Kidney (tissue), 14 donors: ENCODE data around the gene PCDHB6. TPM values are rescaled to one million over a fixed set of nuclear protein-coding genes. Genes with fewer than 3 reads are reported as not detected.
A peak's percentile ranks its signal among the peaks of the same experiment; 100 is the strongest.
"Not testable (repeated sequence)": the region's sequence is repeated elsewhere in the genome, so short reads cannot be mapped to it uniquely, and the experiment has no call there.

Experiments
- DNase-seq, 5 donors: peaks; one replicate each; pipeline ENCODE4 v3.0.0-alpha.2; 2013 to 2020
- FAIRE-seq: peaks from 2 replicates; lab custom pipeline; 2012; peaks lifted over from hg19 to GRCh38; lab: Jason Lieb, UNC
- H3K27ac ChIP-seq, 2 donors: one replicate each; pipeline ENCODE4 v1.7.0; 2013; ENCODE audit warnings: low read depth in 2 of 2, low read length in 2 of 2, inconsistent platforms in 1 of 2
- H3K27me3 ChIP-seq: one replicate; pipeline ENCODE4 v1.7.1; 2013; ENCODE audit warnings: low read length, inconsistent platforms; ENCODE audit not compliant: control insufficient read depth, insufficient read depth
- H3K36me3 ChIP-seq, 3 donors: one replicate each; pipeline versions ENCODE4 v1.7.0 to v1.7.1; 2013; ENCODE audit warnings: low read length in 3 of 3, control low read depth in 1 of 3, inconsistent platforms in 1 of 3; ENCODE audit not compliant: insufficient read depth in 3 of 3, control insufficient read depth in 2 of 3
- H3K4me1 ChIP-seq, 3 donors: one replicate each; pipeline versions ENCODE4 v1.7.0 to v1.7.1; 2013; ENCODE audit warnings: low read length in 3 of 3, inconsistent platforms in 1 of 3, low read depth in 1 of 3; ENCODE audit not compliant: control insufficient read depth in 2 of 3, insufficient read depth in 2 of 3
- H3K4me3 ChIP-seq, 3 donors: one replicate each; pipeline versions ENCODE4 v1.7.0 to v1.8.1; 2013; ENCODE audit warnings: low read length in 3 of 3, control low read depth in 1 of 3, inconsistent platforms in 1 of 3
- H3K9ac ChIP-seq, 3 donors: one replicate each; pipeline versions ENCODE4 v1.7.0 to v1.7.1; 2013; ENCODE audit warnings: low read length in 3 of 3, control low read depth in 1 of 3, inconsistent platforms in 1 of 3
- H3K9me3 ChIP-seq, 3 donors: one replicate each; pipeline versions ENCODE4 v1.7.0 to v1.7.1; 2013; ENCODE audit warnings: low read length in 3 of 3, control low read depth in 1 of 3, inconsistent platforms in 1 of 3; ENCODE audit not compliant: control insufficient read depth in 2 of 3, insufficient read depth in 1 of 3
- CTCF ChIP-seq: IDR thresholded peaks from 3 replicates; pipeline ENCODE4 v1.5.1; 2012; ENCODE audit warnings: mild to moderate bottlenecking, moderate library complexity, borderline replicate concordance; ENCODE audit not compliant: insufficient read depth; ENCODE audit errors: extremely low read depth
- intact Hi-C: fragments of 100-400 bp; cut with DNase I; formaldehyde crosslinking; loops from one replicate; pipeline ENCODE4 v1.11.1; 2022
- polyA plus RNA-seq: library from polyadenylated mRNA; stranded (reverse); fragments of 350-450 nt; fragmentation: Illumina TruSeq; extraction: RNeasy Lipid Tissue Mini Kit (QIAGEN cat#74804); gene quantifications from one replicate; pipeline ENCODE4 v1.2.3, GENCODE V29; 2014; ENCODE audit warnings: low read depth, low replicate concordance; ENCODE audit not compliant: insufficient read depth
- total RNA-seq: library from RNA; stranded (reverse); fragmentation: NEBNext Ultra II Directional; extraction: Animal tissue kit (Norgen Biotek cat#: 25700); gene quantifications from one replicate; pipeline ENCODE4 v1.2.1, GENCODE V29; 2021
- donor health status: control.
- donor health status: control.
- donor health status: control.
- donor health status: control.
- donor health status: control.
- donor health status: DM: yes; HTN: yes; CAD: no.
- donor health status: Normal renal cell carcinoma (clear cell type).

The PCDHB6 gene
- total and polyA plus RNA-seq, 2 donors from 2014 or later = 0.32 to 2.0 TPM

- Histone ChIP-seq H3K9me3 (peaks cover 0 to 24% (median 5%) of the 10 kb centered on the region in 3 donors), H3K36me3 (no peaks in the 10 kb centered on the region), H3K9ac (no peak within 1 kb of the TSS), H3K4me1 (no peaks in the 10 kb centered on the region), H3K27ac (no peak within 1 kb of the TSS), H3K4me3 (peak within 1 kb of the TSS in 1 of 3 donors; percentile 36), H3K27me3 (no peaks in the 10 kb centered on the region)
- peak; percentile 22 for TF ChIP-seq CTCF
- no peak for FAIRE-seq
- DNase-seq = peak in 4 of 5 donors; percentile 32 to 43 (median 34)
- intact Hi-C loops = no loop called here
Observed at GRCh38 chr5:141192110-141192725, 42.4 kb downstream of the PCDHB6 start, which contains the start of gene PCDHB10. Gene PCDHB10, plus strand, starts transcription at chr5:141192353. Its CDS starts 200 bp downstream, at chr5:141192553.

GRCh38 chr5:141194332-141194731 is 44.5 kb downstream of the PCDHB6 start:
- H3K36me3 ChIP-seq, H3K9ac ChIP-seq, intact Hi-C loops, DNase-seq, FAIRE-seq, H3K27me3 ChIP-seq, H3K27ac ChIP-seq, H3K4me3 ChIP-seq, H3K4me1 ChIP-seq: not testable (repeated sequence)
- peaks cover 0 to 39% (median 12%) of the 10 kb centered on the region in 3 donors for H3K9me3 ChIP-seq

GRCh38 chr5:141196363-141196762 is 46.5 kb downstream of the PCDHB6 start:
- FAIRE-seq = no peak
- Histone ChIP-seq H3K27ac (no peak overlapping the region), H3K4me3 (no peak overlapping the region), H3K4me1 (no peaks in the 10 kb centered on the region), H3K27me3 (no peaks in the 10 kb centered on the region), H3K9ac (no peak overlapping the region), H3K36me3 (no peaks in the 10 kb centered on the region), H3K9me3 (peaks cover 2 to 43% (median 12%) of the 10 kb centered on the region in 3 donors)
- DNase-seq = no peak
- intact Hi-C loops = no loop called here
- no peak for TF ChIP-seq CTCF

GRCh38 chr5:141199359-141200235 is 49.7 kb downstream of the PCDHB6 start, which contains the start of gene PCDHB11:
Gene PCDHB11, plus strand, starts transcription at chr5:141199627. Its CDS starts 148 bp downstream, at chr5:141199775.
- H3K27me3 ChIP-seq = no peaks in the 10 kb centered on the region
- intact Hi-C loops = no loop called here
- DNase-seq (peak in 3 of 5 donors; percentile 32 to 45 (median 35)), FAIRE-seq (no peak)
- H3K9ac ChIP-seq = no peak within 1 kb of the TSS
- H3K27ac ChIP-seq = no peak within 1 kb of the TSS
- peak; percentile 20 for TF ChIP-seq CTCF
- H3K4me3 ChIP-seq = peak within 1 kb of the TSS; percentile 16 to 61 (median 51)
- H3K9me3 ChIP-seq = peaks cover 2 to 32% (median 12%) of the 10 kb centered on the region in 3 donors
- no peaks in the 10 kb centered on the region for H3K4me1 ChIP-seq
- H3K36me3 ChIP-seq = no peaks in the 10 kb centered on the region

- H3K27ac ChIP-seq, H3K36me3 ChIP-seq, H3K4me1 ChIP-seq, FAIRE-seq, H3K4me3 ChIP-seq, H3K27me3 ChIP-seq, H3K9ac ChIP-seq, intact Hi-C loops, DNase-seq: not testable (repeated sequence)
- H3K9me3 ChIP-seq = peaks cover 2 to 30% (median 7%) of the 10 kb centered on the region in 3 donors
Observed at GRCh38 chr5:141201126-141201525, 51.3 kb downstream of the PCDHB6 start.
